COLO829 (cell line): ENCODE measurements around the gene ZNF473.

Experiments used
- DNase-seq: peaks from one replicate; pipeline ENCODE4 v3.0.0; 2012; ENCODE audit warnings: low spot score

The ZNF473 gene

DNA sequence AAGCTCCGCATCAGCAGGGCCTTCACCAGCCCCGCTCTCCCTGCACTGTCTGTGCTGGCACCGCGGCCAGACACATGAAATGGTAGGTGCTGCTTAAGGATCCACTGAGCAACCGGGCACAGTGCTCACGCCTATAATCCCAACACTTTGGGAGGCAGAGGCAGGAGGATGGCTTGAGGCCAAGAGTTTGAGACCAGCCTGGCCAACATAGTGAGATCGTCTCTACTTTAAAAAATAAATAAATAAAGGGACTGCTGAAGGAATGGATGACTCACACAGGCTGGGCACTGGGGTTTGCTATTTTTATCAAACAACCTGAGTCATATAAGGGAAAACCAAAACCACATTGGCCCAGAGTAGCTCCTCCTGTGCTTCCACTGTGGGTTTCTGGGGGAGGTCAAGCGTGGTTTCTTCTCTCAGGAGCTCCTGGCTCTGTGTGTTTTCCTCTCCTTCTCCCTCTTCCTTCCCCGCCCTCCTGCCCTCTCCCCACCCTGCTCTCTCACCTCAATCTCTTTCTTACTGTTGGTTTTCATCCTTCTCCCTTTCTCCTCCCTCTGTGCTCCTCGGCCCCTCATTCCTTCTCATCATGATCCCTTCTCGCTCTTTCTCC is 21.9 kb upstream of the ZNF473 start:
- peak; percentile 75 for DNase-seq

DNA sequence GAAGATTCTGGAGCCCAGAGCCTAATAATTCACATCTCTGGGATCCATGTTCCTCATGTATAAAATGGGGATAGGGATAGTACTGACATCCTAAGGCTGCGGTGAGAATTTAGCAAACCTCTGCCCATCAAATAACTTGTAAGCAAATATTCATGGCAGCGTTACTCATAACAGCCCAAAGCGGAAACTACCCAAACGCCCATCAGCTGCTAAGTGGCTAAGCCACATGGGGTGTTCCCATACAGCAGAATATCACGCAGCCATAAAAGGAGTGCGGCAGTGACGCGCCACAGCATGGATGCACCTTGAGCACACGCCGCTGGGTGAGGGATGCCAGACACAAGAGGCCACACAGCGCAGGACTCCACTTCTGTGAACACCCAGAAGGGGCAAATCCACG is 20.4 kb upstream of the ZNF473 start:
- DNase-seq: no peak

DNA sequence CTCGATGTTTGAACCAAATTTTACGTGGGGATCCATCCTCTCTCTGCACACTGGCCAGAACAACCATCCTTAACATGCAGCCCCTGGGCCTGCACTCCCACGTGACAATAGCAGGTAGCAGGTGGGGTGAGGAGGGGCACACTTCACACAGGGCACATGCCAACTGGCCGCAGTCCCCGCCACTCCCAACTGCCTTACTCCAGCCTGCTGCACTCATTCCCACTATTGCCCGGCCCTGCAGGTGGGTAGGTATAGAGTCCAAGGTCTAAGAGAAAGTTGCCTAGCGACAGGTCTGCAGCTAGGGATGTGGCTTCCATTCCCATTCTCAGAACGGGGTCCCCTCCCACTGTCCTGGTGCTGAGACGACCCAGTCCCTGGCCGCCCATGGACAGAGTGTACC is 18.6 kb upstream of the ZNF473 start:
- no peak for DNase-seq

DNA sequence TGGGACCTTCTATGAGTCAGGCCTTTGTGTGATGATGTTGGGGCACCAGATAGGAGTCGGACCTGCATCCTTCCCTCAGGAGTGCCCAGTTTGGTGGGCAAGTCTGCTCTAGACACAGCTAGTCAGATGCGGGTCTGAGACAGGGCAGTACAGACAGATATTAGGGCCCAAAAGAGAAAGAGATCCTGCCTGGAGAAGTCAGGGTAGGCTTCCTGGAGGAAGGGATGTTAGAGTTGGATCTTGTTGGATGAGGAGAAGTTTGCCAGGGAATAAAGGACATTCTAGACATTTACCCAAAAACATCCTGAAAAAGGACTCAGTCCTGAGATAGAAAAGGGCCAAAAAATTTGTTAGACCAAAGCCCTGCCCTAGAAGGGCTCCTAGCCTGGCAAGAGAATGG is 17.9 kb upstream of the ZNF473 start:
- DNase-seq: no peak

DNA sequence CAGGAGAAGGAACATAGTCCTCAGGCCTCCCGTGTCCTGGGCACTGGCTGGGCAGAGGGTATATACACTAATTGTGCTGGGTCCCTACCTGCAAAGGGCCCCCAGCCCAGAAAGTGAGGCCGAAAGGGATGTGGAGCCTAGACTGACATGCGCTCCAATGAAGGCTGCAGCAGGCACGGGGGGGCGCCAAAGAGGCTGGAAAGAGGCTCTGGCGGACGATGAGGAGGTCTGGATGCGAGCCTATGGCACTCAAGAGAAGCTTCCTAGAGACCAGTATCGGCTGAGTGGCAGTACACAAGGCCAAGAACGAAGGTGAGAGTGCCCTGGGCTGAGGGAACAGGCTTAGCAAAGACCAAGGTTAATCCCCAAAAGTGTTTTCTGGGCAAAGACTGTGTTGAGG is 17.3 kb upstream of the ZNF473 start:
- DNase-seq: no peak

DNA sequence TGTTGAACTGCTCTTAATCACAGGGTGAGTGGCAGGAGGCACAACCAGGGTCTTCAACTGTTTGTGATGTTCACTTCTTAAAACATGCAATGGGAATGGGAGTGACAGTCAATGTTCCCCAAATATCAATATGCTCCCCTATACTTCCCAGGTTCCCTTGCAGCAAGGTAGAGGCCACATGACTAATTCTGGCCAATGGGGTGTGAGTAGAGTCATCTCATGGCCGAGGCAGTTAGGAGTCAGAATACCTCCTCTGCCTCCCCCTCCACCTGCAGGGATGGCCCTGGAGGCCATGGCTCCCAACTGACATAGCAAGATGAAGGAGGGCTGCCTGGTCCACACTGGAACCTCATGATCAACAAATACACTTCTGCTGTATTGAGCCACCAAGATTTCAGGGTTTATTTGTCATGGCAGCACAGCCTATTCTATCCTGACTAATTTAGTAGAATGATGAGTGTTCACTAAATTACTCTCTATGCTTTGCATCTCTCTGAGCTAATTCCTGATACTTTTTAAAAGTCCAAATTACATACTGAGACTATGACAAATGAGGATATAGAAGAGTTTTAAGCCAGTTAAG is 9.5 kb upstream of the ZNF473 start:
- DNase-seq: no peak

DNA sequence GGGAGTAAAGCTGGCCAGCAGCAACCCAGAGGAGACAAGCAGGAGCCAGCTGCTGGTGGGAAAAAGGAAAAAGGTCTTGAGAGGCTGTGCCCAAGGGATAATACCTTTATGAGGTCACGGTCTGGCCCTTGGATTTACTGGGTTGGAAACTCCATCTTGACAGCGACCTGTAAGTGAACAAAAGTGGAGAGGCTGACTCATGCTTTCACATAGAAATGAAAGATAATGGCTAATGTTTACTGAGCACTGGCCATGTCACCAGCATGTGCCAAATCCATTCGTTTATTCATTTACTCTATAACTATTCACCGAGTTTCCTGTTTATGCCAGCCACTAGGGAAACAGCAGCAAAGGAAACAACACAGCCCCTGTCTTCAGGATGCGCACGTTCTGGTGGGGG is 5.3 kb upstream of the ZNF473 start:
- DNase-seq: no peak

DNA sequence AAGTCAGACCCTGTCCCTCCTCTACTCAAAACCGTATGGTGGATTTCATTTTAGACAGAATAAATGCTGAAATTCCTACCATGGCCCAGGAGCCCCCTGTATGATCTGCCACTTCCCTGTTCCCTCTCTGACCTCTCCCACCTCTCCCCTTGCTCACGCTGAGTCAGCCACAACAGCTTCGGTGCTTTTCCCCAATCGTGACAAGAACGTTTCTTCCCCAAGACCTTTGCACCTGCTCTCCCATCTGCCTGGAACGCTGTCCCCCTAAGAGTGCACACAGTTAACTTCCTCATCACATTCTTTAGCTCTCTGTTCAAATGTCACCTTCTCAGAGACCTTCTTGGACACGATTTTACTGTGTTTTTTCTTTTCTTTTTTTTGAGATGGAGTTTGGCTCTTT is 3.0 kb upstream of the ZNF473 start:
- DNase-seq: no peak

DNA sequence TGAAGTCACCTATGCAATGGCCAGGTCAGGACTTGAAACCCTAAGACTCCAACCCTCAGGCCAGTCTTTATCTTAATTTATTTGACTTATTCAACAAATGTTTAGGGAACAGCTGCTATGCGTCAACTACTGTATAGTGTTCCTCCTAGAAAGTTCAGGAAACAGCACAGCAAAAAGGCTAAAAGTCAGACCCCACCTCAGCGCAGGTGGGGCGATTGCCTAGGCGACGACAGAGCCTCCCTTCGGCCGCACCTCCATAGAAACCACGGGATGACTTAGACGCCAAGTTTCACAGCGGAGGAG is 1.1 kb upstream of the ZNF473 start:
- DNase-seq: no peak

DNA sequence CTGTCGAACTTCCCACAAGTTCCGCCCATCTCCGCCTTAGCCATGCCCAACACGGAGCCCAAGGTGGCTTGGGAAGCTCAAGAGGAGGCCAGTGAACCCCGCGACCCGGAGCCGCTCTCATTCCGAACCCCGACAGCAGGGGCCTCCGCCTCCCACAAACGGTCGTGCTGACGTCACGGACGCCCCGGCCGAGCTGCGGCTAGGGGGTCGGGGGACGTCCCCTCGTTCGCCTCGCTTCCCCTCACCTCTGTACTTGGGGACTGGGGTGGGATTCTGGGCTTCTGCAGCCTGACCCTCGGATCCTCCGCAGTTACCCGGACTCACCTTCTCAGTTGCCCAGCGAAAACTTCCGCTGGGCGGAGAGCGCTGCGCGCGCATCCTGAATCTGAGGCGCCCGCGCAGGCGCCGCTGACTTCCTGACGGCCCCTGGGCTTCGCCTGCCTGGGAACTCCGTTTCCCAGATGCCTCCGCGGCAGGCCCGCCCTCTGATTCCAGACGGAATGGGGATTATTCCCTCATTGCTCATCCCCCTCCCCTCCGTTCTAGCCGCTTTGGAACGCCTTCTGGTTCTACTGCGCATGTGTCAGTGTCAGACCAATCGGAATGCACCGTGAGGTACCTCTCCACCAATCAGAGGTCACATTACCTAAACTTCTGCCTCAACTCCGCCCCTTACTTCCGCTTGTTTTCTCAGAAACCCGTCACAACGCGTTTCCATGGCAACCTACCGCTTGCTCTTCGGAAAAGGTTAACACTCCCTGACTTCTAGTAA is 597 bp upstream of the ZNF473 start, which contains the start of gene VRK3:
Gene VRK3 (minus strand): TSS at position 351 of the 772 bp plus-strand sequence. CDS start 9,210 bp downstream, outside the sequence.
- DNase-seq: peak; percentile 100

DNA sequence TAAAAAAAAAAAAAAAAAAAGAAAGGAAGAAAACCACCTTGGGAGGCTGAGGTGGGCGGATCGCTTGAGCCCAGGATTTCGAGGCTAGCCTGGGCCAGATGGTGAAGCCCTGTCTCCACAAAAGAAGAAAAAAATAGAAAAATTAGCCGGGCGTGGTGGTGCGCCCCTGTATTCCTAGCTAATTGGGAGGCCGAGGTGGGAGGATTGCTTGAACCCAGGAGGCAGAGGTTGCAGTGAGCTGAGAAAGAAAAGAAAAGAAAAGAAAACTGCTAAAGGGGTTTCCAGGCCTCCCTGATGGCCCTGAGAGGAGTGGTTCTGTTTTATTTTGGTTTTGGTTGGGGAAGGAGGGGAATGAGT is 723 bp downstream of the ZNF473 start:
- DNase-seq: no peak

DNA sequence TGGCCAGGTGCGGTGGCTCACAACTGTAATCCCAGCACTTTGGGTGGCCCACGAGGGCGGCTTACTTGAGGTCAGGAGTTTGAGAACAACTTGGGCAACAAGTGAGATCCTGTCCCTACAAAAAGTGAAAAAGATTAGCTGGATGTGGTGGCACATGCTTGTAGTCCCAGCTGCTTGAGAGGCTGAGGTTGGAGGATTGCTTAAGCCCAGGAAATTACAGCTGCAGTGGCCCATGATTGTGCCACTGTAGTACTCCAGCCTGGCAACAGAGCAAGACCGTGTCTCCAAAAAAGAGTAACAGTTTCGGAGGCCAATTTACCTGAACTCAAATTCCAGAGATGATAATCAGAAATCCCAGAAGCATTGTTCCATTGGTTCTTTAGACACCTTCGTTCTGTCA is 4.4 kb downstream of the ZNF473 start:
- DNase-seq: no peak

DNA sequence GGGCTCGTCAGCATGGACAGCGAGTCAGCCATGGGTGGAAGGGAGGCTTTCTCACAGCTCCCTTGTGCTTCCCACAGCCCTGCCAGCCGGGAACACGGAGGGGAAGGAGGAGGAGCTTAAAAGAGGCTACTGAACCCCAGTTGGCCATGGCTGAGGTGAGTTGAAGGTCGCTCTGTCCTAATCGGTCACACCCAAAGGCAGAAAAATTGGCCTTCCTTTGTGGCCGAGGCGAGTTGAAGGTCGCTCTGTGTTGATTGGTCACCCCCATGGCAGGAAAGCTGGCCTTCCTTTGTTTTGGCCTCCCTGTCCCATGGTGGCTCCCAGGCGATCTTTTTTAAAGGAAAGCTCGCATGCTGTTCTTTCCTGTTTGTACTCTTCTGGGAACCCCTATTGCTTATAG is 5.1 kb downstream of the ZNF473 start:
- DNase-seq: no peak

DNA sequence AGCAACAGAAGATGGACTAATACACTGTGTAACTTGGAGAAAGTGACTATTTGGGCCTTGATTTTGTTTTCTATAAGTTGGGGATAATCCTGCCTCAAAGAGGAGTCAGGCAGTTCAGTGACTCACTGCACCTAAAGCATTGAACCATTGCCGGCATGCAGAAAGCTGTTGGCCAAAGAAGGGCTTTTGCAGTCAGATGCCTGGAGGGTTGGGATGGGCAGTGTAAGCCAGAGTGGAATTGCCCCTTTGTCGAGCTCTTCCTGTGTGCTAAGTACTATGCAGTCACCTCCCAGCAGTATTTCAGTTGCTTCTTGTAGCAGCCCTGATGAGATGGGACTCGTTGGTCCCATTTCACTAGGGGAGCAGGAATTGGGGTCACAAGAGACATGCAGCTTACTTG is 11.1 kb downstream of the ZNF473 start:
- no peak for DNase-seq

DNA sequence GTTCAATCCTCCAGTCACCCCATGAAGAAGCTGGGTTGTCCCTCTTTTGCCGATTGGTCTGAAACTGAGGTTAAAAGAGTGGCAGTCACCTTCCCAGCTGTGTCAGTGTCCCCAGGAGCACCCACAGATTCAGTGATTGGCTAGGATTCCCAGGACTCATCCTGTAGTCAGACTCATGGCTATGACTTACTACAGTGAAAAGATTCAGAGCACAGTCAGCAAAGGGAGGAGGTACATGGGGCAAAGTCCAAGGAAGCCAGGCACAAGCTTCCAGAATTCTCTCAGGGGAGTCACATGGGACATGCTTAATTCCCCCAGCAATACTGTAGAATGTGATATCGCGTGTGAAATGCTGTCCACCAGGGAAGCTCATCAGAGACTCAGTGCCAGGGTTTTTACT is 14.2 kb downstream of the ZNF473 start:
- no peak for DNase-seq

DNA sequence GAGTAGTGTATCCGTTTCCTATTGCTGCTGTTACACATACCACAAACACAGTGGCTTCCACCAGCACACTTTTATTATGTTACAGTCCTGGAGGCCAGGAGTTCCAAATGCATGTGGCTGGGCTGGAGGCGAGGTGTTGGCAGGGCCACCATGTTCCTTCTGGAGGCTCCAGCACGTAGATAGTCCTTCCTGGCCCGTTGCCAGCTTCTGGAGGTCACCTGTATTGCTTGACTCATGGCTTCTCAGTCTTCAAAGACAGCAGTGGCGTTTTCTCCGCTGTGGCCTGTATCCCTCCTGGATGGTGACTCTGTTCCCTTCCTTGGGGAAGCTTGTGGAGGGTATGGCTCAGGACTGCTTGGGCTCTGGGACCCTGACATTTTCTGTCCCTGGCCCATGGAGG is 15.2 kb downstream of the ZNF473 start:
- no peak for DNase-seq

DNA sequence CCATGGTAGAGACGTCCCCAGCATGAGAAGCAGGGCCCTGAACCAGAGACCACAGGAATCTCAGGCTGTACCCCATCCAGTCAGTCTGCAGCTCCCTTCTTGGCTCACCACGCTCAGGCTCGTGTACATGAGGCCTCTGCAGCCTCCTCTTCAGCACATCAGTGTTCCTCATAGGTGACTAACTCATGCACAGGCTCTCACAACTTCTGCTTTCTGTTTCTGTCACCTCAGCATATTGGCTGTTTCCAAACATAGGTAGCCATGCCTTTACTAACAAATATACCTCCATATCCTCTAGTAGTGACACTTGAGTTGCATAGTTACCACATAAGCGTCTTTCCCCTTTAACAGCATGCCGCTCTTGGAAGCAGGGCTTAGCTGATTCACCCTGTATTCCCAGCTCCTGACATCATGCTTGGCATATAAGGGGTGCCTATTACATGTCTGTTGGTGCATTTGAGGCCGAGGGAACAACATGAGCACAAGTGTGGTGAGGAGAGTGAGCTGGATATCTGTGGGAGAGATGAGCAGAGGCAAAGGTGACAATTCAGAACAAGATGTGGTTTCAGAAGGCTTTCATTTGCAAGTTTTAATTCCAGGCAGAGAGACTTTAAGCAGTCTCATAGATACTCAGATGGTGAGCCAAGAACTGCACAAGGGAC is 16.7 kb downstream of the ZNF473 start:
- no peak for DNase-seq

DNA sequence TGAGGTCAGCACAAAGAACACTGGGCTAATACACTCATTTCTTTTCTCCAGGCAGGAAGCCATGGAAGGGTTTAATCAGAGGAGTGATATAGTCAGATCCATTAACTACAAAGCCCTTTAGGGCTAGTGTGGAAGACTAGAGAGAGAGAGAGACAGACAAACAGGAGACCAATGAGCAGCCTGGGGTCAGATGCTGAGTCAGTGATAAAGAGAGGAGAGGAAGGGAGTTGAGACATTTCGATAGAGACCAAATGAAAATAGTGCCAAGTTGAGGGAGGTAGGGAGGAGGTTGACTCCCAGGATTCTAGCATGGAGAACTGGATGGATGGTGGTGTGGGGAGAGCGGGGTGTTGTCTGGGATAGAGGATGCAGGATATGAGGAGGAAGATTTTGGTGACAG is 18.2 kb downstream of the ZNF473 start:
- DNase-seq: no peak

DNA sequence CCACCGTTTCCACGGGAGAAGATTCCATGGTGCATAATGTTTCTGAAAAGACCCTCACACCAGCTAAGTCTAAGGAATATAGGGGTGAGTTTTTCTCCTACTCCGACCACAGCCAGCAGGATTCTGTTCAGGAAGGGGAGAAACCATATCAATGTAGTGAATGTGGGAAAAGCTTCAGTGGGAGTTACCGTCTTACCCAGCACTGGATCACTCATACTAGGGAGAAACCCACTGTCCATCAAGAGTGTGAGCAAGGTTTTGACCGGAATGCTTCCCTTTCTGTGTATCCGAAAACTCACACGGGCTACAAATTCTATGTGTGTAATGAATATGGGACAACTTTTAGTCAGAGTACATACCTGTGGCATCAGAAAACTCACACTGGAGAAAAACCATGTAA is 19.1 kb downstream of the ZNF473 start:
- DNase-seq: no peak

DNA sequence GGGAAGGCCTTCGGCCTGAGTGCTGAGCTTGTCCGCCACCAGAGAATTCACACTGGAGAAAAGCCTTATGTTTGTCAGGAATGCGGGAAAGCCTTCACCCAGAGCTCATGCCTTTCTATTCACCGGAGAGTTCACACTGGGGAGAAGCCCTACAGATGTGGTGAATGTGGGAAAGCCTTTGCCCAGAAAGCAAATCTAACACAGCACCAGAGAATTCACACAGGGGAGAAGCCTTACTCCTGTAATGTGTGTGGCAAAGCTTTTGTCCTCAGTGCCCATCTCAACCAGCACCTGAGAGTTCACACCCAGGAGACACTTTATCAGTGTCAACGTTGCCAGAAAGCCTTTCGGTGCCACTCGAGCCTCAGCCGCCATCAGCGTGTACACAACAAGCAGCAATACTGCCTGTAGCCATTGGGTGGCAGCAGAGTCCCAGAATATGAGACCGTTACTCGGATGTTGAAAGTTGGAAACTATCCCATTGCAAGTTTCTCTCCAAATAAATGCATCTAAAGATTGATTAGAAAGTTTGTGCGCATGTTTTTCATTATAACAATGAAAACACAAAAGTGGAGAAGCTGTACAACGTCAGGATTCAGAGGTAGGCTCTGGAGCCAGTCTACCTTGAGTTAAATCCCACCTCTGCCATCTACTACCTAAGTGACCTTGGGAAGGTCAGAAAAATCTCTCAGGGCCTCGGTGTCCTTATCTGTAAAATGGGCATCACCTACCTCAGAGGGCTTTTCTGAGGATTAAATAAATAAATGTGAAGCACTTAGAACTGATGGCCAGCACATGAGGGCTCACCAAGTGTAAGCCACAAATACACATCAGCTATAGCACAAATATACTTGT is 21.1 kb downstream of the ZNF473 start:
- peak; percentile 60 for DNase-seq

DNA sequence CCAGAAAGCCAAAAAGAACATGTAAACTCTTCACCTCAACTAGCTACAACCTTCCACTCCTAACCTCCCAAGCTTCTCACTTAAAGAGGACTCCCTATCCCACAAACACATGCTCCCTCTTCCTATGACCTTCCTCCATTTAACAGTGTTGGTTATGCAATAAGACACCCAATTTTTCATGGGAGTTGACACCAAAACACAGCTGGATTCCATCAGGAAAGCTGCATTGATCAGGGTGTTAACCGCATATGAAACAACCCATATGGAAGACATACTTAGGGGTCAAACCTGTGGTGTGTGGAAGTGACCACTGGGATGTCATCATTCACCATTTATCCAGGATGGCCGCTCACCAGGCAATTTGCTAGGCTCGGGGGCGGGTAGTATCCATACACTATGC is 21.9 kb downstream of the ZNF473 start:
- no peak for DNase-seq
